Regular cardiac myocyte (primary cell): ENCODE results near the gene MAPKAP1. TPM values are rescaled to one million over a fixed set of nuclear protein-coding genes. Genes with fewer than 3 reads are reported as not detected.

Experiments
- total RNA-seq: library from RNA; depleted of rRNA; stranded (reverse); fragments of >200 nt; gene quantifications from 2 replicates; pipeline ENCODE4 v1.2.3, GENCODE V29; 2014

MAPKAP1 gene
- total RNA-seq: 71.0 and 97.2 TPM in 2 replicates

GRCh38 chr9:125706651-125707471 is at the start of gene MAPKAP1:
TSS of gene MAPKAP1 (minus strand) at chr9:125707208. CDS start at chr9:125672574, 34,634 bp downstream.

GRCh38 chr9:125747053-125747764 is 40.2 kb upstream of the MAPKAP1 start, which contains the start of gene PBX3:
TSS of gene PBX3 (plus strand) at chr9:125747373.

Other genes starting within 250 kb of the MAPKAP1 start
- 16.6 and 16.7 TPM in 2 replicates for gene PBX3, start 40.2 kb upstream of the MAPKAP1 start, total RNA-seq